H9 (cell line): ENCODE data around the gene TH. TPM values are rescaled to one million over a fixed set of nuclear protein-coding genes. Genes with fewer than 3 reads are reported as not detected.

ENCODE experiments used
- DNase-seq: peaks from one replicate; pipeline ENCODE4 v3.0.0-alpha.2; 2017
- H2AFZ ChIP-seq: one replicate; pipeline ENCODE4 v1.6.1; 2013; ENCODE audit warnings: mild to moderate bottlenecking, low read length, control low read depth, moderate library complexity
- H2AK5ac ChIP-seq: 2 replicates; pipeline ENCODE4 v1.6.1; 2013; ENCODE audit warnings: low read length, control low read depth, mixed read lengths; ENCODE audit not compliant: insufficient read length
- H2BK120ac ChIP-seq: one replicate; pipeline ENCODE4 v1.6.1; 2013; ENCODE audit warnings: low read depth, mild to moderate bottlenecking, low read length, control low read depth, inconsistent platforms; ENCODE audit not compliant: poor library complexity, severe bottlenecking
- H2BK12ac ChIP-seq: 2 replicates; pipeline ENCODE4 v1.6.1; 2013; ENCODE audit warnings: low read length, control low read depth, mixed read lengths, low read depth; ENCODE audit not compliant: insufficient read length
- H2BK15ac ChIP-seq: 2 replicates; pipeline ENCODE4 v1.6.1; 2013; ENCODE audit warnings: low read depth, low read length, control low read depth
- H2BK20ac ChIP-seq: one replicate; pipeline ENCODE4 v1.6.1; 2013; ENCODE audit warnings: low read depth, mild to moderate bottlenecking, low read length, control low read depth, inconsistent platforms; ENCODE audit not compliant: poor library complexity, severe bottlenecking
- H2BK5ac ChIP-seq: 2 replicates; pipeline ENCODE4 v1.6.1; 2013; ENCODE audit warnings: low read length, control low read depth, mixed read lengths; ENCODE audit not compliant: insufficient read length
- H3K14ac ChIP-seq: 2 replicates; pipeline ENCODE4 v1.6.1; 2013; ENCODE audit warnings: low read length, control low read depth; ENCODE audit not compliant: insufficient read depth
- H3K18ac ChIP-seq: 2 replicates; pipeline ENCODE4 v1.6.1; 2013; ENCODE audit warnings: low read depth, mild to moderate bottlenecking, mixed read lengths, low read length, control low read depth; ENCODE audit not compliant: insufficient read length
- H3K23ac ChIP-seq: 2 replicates; pipeline ENCODE4 v1.6.1; 2013; ENCODE audit warnings: low read length, control low read depth, mixed read lengths, low read depth; ENCODE audit not compliant: insufficient read length
- H3K23me2 ChIP-seq: 2 replicates; pipeline ENCODE4 v1.6.1; 2013; ENCODE audit warnings: low read depth, mild to moderate bottlenecking, mixed read lengths, low read length, control low read depth; ENCODE audit not compliant: insufficient read length, poor library complexity, severe bottlenecking
- H3K27ac ChIP-seq: 2 replicates; pipeline ENCODE4 v1.5.1; 2013; ENCODE audit warnings: low read length, control low read depth, mixed read lengths, low read depth; ENCODE audit not compliant: insufficient read length
- H3K27me3 ChIP-seq: 2 replicates; pipeline ENCODE4 v1.6.1; 2013; ENCODE audit warnings: low read length, control low read depth, inconsistent platforms; ENCODE audit not compliant: insufficient read depth
- H3K4ac ChIP-seq: 2 replicates; pipeline ENCODE4 v1.6.1; 2013; ENCODE audit warnings: low read depth, mild to moderate bottlenecking, control low read depth, inconsistent platforms, low read length, moderate library complexity
- H3K4me1 ChIP-seq: 2 replicates; pipeline ENCODE4 v1.6.1; 2013; ENCODE audit warnings: low read length, control low read depth, inconsistent platforms; ENCODE audit not compliant: insufficient read depth
- H3K4me2 ChIP-seq: 2 replicates; pipeline ENCODE4 v1.6.1; 2013; ENCODE audit warnings: low read length, control low read depth, mixed read lengths; ENCODE audit not compliant: insufficient read length, insufficient read depth
- H3K56ac ChIP-seq: 2 replicates; pipeline ENCODE4 v1.6.1; 2013; ENCODE audit warnings: low read depth, mild to moderate bottlenecking, mixed read lengths, low read length, control low read depth; ENCODE audit not compliant: insufficient read length
- H3K79me1 ChIP-seq: 2 replicates; pipeline ENCODE4 v1.6.1; 2013; ENCODE audit warnings: low read depth, mild to moderate bottlenecking, moderate library complexity, low read length, control low read depth, inconsistent platforms; ENCODE audit not compliant: insufficient read depth, poor library complexity, severe bottlenecking
- H3K79me2 ChIP-seq: 2 replicates; pipeline ENCODE4 v1.6.1; 2013; ENCODE audit warnings: low read length, control low read depth, inconsistent platforms; ENCODE audit not compliant: insufficient read depth
- H3K9ac ChIP-seq: 2 replicates; pipeline ENCODE4 v1.6.1; 2013; ENCODE audit warnings: low read length, control low read depth, mixed read lengths; ENCODE audit not compliant: insufficient read length; ENCODE audit errors: extremely low read depth
- H3K9me3 ChIP-seq: one replicate; pipeline ENCODE4 v1.6.1; 2013; ENCODE audit warnings: low read depth, low read length, inconsistent platforms; ENCODE audit not compliant: control insufficient read depth
- H3T11ph ChIP-seq: one replicate; pipeline ENCODE4 v1.6.1; 2013; ENCODE audit warnings: mild to moderate bottlenecking, low read length, control low read depth, inconsistent platforms
- H4K20me1 ChIP-seq: one replicate; pipeline ENCODE4 v1.6.1; 2013; ENCODE audit not compliant: control insufficient read depth, insufficient read length, insufficient read depth
- H4K5ac ChIP-seq: 2 replicates; pipeline ENCODE4 v1.6.1; 2013; ENCODE audit warnings: low read depth, mild to moderate bottlenecking, mixed read lengths, low read length, control low read depth; ENCODE audit not compliant: insufficient read length
- H4K8ac ChIP-seq: replicated peaks from 2 replicates; pipeline ENCODE4 v1.6.1; 2013; ENCODE audit warnings: low read length, control low read depth, mixed read lengths, low read depth; ENCODE audit not compliant: insufficient read length
- H4K91ac ChIP-seq: 2 replicates; pipeline ENCODE4 v1.6.1; 2013; ENCODE audit warnings: low read depth, mild to moderate bottlenecking, moderate library complexity, mixed read lengths, low read length, control low read depth; ENCODE audit not compliant: insufficient read length
- H3K27ac Mint-ChIP-seq, 3 experiments: 2 replicates in 2 of 3; 3 replicates in 1 of 3; pipeline ENCODE4 v1.8.0; 2020 to 2021; ENCODE audit warnings: mixed read lengths in 3 of 3, mild to moderate bottlenecking in 1 of 3, moderate library complexity in 1 of 3
- H3K27me3 Mint-ChIP-seq: 2 replicates; pipeline ENCODE4 v1.8.0; 2021; ENCODE audit warnings: low read depth, mild to moderate bottlenecking, moderate library complexity, mixed read lengths
- H3K36me3 Mint-ChIP-seq, 3 experiments: 2 replicates in 2 of 3; 3 replicates in 1 of 3; pipeline ENCODE4 v1.8.0; 2020 to 2021; ENCODE audit warnings: low read depth in 3 of 3, mixed read lengths in 3 of 3; ENCODE audit not compliant: insufficient read depth in 1 of 3
- H3K4me1 Mint-ChIP-seq, 2 experiments: 2 replicates each; pipeline ENCODE4 v1.8.0; 2020; ENCODE audit warnings: mixed read lengths in 2 of 2
- H3K4me3 Mint-ChIP-seq, 2 experiments: 2 replicates in 1 of 2; 3 replicates in 1 of 2; pipeline ENCODE4 v1.8.0; 2020 to 2021; ENCODE audit warnings: mild to moderate bottlenecking in 2 of 2, mixed read lengths in 2 of 2, moderate library complexity in 1 of 2
- H3K9me3 Mint-ChIP-seq, 2 experiments: 2 replicates in 1 of 2; 3 replicates in 1 of 2; pipeline ENCODE4 v1.8.0; 2020; ENCODE audit warnings: mild to moderate bottlenecking in 2 of 2, mixed read lengths in 2 of 2, moderate library complexity in 1 of 2
- CTCF ChIP-seq: fragments of 200-600 bp; sonication (generic); conservative IDR thresholded peaks from 3 replicates; pipeline ENCODE4 v1.8.0; 2021; ENCODE audit warnings: antibody characterized with exemption, mild to moderate bottlenecking
- WGBS: extraction: QIAGEN DNeasy Blood & Tissue Kit; methylation state at CpG from one replicate; pipeline ENCODE4 v1.1.7; 2013; ENCODE audit warnings: missing lambda C conversion rate, low lambda C conversion rate, mixed read lengths; ENCODE audit not compliant: insufficient read length; ENCODE audit errors: extremely low coverage; 5-methylcytosine and 5-hydroxymethylcytosine counted together
- total RNA-seq: library from RNA; stranded (reverse); gene quantifications from 2 replicates; pipeline ENCODE4 v1.2.1, GENCODE V29; 2021

The TH gene
- total RNA-seq, 1 experiment from 2014 or later = not detected

GRCh38 chr11:2187280-2187707 is 15.7 kb upstream of the TH start:
- peaks cover 42% of the 10 kb centered on the region for H3K27me3 Mint-ChIP-seq
- Histone ChIP-seq H2AFZ (no peak overlapping the region), H4K5ac (no peak overlapping the region), H2BK120ac (no peak overlapping the region), H3K4ac (no peak overlapping the region), H2BK12ac (no peak overlapping the region), H3K56ac (no peak overlapping the region), H3T11ph (no peak overlapping the region), H4K20me1 (no peaks in the 10 kb centered on the region), H3K4me1 (no peaks in the 10 kb centered on the region), H3K79me2 (no peaks in the 10 kb centered on the region), H3K14ac (no peak overlapping the region), H2BK5ac (no peak overlapping the region), H3K23ac (no peak overlapping the region), H3K9ac (no peak overlapping the region), H4K8ac (no peak overlapping the region), H3K4me2 (no peak overlapping the region), H3K79me1 (no peaks in the 10 kb centered on the region), H3K18ac (no peak overlapping the region), H2BK20ac (no peak overlapping the region), H3K27me3 (no peaks in the 10 kb centered on the region; the same call in 1 of the 2 replicates), H2BK15ac (no peak overlapping the region), H3K23me2 (no peaks in the 10 kb centered on the region), H4K91ac (no peak overlapping the region), H2AK5ac (no peak overlapping the region), H3K9me3 (no peaks in the 10 kb centered on the region), H3K27ac (no peak overlapping the region)
- DNase-seq = no peak
- no peaks in the 10 kb centered on the region for H3K9me3 Mint-ChIP-seq
- no peaks in the 10 kb centered on the region for H3K36me3 Mint-ChIP-seq
- TF ChIP-seq CTCF = no peak
- no peak overlapping the region for H3K4me3 Mint-ChIP-seq
- peaks cover 0 to 5% of the 10 kb centered on the region in 2 experiments; a peak in 1 of 4 replicates for H3K4me1 Mint-ChIP-seq
- WGBS = 96% methylated on average over 7 of the region's 7 CpGs
- H3K27ac Mint-ChIP-seq = no peak overlapping the region
